Measurements from ENCODE around the gene ZNF334.

- TF ChIP-seq CTCF (IDR thresholded peaks at IDR 0.05) (no peak), ZFX (IDR thresholded peaks at IDR 0.05; ENCODE audit: borderline replicate concordance) (no peak)
These were observed 48.9 kb downstream of the ZNF334 start for GRCh38 chr20:46464451-46464850.

All from 22Rv1 (cell line).